Activated CD4-positive, alpha-beta T cell treated with anti-CD3 and anti-CD28 coated beads, Interleukin-10, Interleukin-2, amounts not matched to agents 100 ng/mL and 50 ng/mL, durations not matched to agents 16 hours and 8 hours (primary cell): ENCODE results near the gene COBL.

Experiments
- DNase-seq: peaks from one replicate; pipeline ENCODE4 v3.0.0-alpha.2; 2020

Gene COBL, protein sequence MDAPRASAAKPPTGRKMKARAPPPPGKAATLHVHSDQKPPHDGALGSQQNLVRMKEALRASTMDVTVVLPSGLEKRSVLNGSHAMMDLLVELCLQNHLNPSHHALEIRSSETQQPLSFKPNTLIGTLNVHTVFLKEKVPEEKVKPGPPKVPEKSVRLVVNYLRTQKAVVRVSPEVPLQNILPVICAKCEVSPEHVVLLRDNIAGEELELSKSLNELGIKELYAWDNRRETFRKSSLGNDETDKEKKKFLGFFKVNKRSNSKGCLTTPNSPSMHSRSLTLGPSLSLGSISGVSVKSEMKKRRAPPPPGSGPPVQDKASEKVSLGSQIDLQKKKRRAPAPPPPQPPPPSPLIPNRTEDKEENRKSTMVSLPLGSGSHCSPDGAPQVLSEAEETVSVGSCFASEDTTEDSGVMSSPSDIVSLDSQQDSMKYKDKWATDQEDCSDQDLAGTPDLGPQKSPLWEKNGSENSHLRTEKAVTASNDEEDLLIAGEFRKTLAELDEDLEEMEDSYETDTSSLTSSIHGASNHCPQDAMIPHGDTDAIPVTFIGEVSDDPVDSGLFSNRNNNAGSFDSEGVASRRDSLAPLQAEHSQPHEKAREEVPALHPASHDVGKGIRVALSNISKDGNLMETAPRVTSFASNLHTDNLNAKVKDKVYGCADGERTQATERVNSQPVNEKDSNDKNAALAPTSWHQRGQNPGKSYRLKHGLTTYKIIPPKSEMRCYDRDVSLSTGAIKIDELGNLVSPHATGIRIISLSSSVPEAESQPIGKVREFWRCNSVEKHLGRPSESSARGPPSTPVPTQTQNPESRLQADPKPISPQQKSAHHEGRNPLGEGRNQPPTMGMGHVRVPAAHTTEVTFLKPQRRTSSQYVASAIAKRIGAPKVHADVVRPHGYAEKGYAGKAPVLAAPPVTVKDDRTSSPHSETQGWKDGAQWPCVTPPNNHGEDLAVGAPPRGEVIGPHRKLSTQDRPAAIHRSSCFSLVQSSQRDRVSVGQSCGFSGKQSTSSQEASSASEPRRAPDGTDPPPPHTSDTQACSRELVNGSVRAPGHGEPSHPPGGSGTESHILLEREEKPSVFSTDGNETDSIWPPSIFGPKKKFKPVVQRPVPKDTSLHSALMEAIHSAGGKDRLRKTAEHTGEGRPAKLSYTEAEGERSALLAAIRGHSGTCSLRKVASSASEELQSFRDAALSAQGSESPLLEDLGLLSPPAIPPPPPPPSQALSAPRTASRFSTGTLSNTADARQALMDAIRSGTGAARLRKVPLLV

GRCh38 chr7:51316666-51317581, at the start of gene COBL:
TSS of gene COBL (minus strand) at chr7:51316809. CDS start at chr7:51316633, 176 bp downstream.
- DNase-seq, result no peak

GRCh38 chr7:51366172-51366728, 49.6 kb upstream of the COBL start:
- no peak for DNase-seq

DNA sequence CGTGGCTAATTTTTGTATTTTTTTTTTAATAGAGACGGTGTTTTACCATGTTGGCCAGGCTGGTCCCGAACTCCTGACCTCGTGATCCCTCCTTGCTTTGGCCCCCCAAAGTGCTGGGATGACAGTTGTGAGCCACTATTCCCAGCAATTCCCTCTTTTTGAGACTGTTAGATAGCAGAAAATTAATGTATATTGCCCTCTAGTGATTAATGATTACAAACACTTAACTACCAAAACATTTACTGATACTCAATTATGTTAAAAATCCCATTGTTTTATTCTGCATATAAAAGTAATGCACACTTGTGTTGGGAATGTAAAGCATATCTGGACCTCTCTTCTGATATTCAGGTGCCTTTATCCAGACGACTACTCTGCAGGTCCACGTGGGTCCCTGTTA, 41.2 kb upstream of the COBL start:
- DNase-seq, result no peak

DNA sequence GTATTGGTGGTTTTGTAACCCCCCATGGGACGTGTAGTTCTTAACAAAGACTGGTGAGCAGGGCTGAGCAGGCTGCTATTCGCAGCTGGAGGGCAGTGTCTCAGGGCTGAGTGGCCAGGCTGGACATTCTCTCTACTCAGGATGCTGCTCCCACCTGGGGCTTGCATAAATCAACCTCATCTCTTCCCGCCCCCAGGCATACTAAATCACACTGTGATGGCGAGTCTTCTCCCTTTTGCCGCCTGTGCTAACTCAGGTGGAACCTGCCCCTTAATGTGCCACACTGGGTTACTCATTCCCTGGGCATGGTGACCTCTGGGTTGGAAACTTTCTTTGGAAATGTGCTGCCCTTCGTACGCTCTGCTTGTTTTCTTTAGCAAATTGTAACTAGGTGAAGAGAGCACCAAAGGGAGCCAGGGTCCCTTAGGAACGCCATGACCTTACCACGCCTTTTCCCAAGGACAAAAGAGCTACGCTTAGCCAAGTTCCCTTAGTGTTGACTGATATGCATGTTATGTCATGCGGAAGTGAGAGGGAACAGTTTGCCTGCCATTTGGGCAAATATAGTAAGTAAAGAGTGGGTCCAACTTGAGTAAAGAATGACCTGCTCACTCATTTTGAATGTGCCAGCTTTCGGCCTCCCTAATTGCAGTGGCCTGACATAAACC, 40.4 kb upstream of the COBL start:
- no peak for DNase-seq

DNA sequence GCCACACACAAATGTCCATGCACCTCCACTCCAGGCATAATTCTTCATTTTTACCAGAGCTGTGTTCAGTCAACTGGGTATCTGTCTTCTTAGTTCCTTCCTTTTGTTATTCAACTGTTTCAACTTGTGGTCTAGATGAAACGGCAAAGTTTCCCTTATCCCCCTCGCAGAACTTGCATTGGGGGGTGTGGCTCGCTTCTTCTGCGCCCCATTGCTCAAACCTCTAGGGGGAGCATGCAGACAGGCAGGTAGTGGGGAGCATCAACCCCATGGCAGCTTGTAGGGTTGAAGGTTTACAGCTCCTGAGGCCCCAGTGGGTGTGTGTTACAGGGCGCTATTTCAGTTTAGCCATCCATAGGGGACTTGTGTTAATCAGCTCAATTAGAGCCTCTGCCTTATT, 38.3 kb upstream of the COBL start:
- peak; percentile 11 for DNase-seq

DNA sequence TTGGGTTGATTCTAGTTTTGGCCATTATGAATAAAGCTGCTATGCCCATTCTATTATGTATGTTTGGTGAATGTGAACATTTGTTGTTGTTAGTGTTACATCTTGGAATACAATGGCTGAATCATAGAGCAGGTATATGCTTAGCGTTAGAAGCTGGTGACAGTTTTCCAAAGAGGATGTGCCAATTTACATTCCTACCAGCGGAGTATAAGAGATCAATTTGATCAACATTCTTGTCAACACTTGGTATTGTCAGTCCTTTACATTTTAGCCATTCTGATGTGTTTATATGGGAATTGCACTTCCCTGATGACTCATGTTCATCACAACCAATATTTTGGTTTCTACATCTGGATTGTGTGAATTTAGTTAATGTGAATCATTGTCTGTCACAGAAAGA, 37.8 kb upstream of the COBL start:
- no peak for DNase-seq

GRCh38 chr7:51352174-51353100, 35.8 kb upstream of the COBL start:
- no peak for DNase-seq

GRCh38 chr7:51351661-51352060, 35.1 kb upstream of the COBL start:
- DNase-seq, result no peak

GRCh38 chr7:51350546-51350896, 33.9 kb upstream of the COBL start:
- DNase-seq, result no peak

GRCh38 chr7:51349820-51350545, 33.4 kb upstream of the COBL start:
- no peak for DNase-seq

- no peak for DNase-seq
These were observed 29.5 kb upstream of the COBL start for GRCh38 chr7:51346126-51346525.

DNA sequence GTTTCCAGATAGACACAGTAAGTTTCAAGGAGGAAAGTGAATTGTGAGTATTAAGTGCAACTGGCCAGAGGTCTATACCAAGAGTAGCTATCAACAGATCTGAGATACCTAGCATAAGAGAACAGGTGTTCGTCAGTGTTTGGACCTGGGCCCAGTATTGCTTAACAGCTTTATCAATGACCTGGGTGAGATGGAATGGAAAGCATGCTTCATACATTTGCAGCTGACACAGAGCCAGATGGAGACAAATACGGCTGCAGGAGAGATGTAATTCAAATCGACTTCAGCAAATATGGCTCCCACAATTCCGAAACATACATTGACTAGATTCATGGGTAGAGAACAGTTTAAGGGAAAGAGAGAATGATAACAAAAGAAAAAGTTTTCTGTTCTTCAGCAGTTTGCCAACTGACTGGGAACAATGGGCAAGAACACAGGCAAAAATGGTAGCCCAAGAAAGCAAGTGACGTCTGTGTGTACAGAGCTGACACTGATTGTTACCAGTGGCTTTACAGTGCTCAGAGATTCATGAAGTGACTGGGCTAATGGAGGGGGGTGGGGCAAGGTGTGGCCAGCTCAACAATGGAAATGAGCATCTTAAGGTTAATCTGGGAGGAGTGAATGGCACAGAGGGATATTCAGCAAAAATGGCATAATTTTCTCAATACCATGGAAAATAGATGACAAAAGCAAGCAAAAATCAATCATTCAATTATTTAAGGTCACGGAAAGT, 28.0 kb upstream of the COBL start:
- no peak for DNase-seq

GRCh38 chr7:51340936-51341335, 24.3 kb upstream of the COBL start:
- no peak for DNase-seq

DNA sequence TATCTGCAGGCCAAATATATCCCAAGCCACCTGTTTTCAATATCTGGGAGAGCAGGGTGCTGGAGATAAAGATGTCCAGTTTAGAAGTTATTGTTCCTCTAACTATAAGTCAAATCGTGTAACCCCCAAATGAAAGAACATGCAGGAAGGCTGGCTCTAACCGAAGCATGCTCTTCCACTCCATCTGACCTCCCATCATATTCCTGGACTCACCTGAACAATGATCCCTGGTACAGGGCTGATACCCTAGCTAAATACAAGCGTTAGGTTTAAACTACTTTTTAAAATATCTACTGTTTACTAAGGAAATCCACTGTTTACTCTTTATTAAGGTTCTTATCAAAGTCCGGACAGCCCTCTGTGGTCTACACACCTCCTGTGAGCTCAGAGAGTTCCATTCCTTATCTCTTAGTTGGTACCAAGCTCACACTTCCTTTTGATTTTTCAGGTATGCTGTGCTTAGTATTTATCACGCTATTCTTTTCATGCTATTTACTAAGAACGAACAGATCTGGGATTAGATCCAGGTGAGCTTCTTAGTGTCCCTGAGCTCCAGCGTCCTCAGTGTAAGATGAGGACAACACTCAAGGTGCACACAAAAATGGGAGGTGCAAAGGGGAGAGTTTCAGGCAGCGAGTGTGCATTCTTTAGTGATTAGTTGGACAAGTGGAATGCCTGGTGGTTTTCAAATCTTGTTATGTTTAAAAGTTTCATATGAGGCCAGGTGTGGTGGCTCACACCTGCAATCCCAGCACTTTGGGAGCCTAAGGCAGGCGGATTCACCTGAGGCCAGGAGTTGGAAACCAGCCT, 23.6 kb upstream of the COBL start:
- no peak for DNase-seq

DNA sequence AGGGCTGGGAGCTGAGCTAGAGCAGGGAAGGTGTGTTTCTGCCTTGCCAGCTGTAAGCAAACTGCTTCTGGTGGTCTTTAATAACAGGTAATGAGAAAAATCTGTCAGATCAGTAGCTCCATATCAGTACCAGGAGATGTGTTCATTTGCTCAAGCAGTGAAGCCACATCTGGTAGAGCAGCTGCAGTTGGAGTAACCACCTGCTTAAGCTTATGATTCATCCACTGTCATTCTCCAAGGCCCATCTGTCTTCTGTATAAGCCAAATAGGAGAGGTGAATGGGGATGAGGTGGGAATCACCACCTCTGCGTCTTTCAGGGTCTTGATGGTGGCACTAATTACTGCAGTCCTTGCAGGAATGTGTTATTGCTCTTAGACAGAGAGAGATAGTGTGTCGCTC, 18.4 kb upstream of the COBL start:
- no peak for DNase-seq

DNA sequence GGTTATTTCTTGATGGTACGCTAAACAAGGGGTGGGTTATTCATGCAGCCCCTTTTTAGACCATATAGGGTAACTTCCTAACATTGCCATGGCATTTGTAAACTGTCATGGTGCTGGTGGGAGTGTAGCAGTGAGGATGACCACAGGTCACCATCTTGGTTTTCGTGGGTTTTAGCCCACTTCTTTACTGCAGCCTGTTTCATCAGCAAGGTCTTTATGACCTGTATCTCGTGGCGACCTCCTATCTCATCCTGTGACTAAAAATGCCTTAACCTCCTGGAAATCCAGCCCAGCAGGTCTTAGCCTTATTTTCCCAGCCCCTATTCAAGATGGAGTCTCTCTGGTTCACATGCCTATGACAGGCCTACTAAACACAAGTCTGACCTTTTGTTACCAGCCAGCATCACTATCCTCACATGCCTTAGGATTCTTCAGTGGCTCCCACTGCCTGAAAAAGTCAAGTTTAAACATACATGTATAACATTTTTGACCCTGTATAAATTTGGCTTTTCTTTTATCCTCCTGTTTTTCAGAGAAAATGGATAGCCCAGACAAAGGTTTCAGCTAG, 13.2 kb upstream of the COBL start:
- no peak for DNase-seq

- no peak for DNase-seq
These were observed 11.8 kb upstream of the COBL start for GRCh38 chr7:51328351-51328801.
